SK-N-SH (cell line): ENCODE results near the gene AMPH. TPM values are rescaled to one million over a fixed set of nuclear protein-coding genes. Genes with fewer than 3 reads are reported as not detected.
A peak's percentile ranks its signal among the peaks of the same experiment; 100 is the strongest.

Experiments used
- CTCF ChIA-PET: fragments of 300-600, 350-600 bp; formaldehyde crosslinking; extraction: SDS; loops from one replicate; lab custom pipeline; 2021; lab: Yijun Ruan, JAX
- POLR2A ChIA-PET: fragments of 350-600 bp; sonication (Branson Sonifier 250); formaldehyde crosslinking; extraction: SDS; loops from one replicate; lab custom pipeline; 2020; ENCODE audit warnings: antibody characterized with exemption, inconsistent platforms; lab: Yijun Ruan, JAX
- DNase-seq: peaks from one replicate; pipeline ENCODE4 v3.0.0; 2012
- H2AFZ ChIP-seq: fragments of 200-600 bp; sonication (generic); 2 replicates; pipeline ENCODE4 v1.8.1; 2016; ENCODE audit warnings: antibody characterized with exemption, mild to moderate bottlenecking, low read depth
- H3F3A ChIP-seq: fragments of 200-600 bp; sonication (generic); replicated peaks from 2 replicates; pipeline ENCODE3; 2016; ENCODE audit warnings: antibody characterized with exemption, mild to moderate bottlenecking; ENCODE audit not compliant: insufficient read depth
- H3K27ac ChIP-seq, 2 experiments: fragments of 200-500 bp in 1 of 2; fragments of 200-600 bp in 1 of 2; sonication (Bioruptor generic) in 1 of 2; sonication (generic), shearing (Covaris generic) in 1 of 2; 2 replicates each; pipeline versions ENCODE4 v1.5.1 to v1.6.1; 2014 to 2016; ENCODE audit warnings: low read depth in 2 of 2, inconsistent platforms in 1 of 2, low read length in 1 of 2, mild to moderate bottlenecking in 1 of 2, mixed read lengths in 1 of 2
- H3K27me3 ChIP-seq: fragments of 200-600 bp; sonication (generic), shearing (Covaris generic); 2 replicates; pipeline ENCODE4 v1.6.1; 2016; ENCODE audit warnings: mixed run types; ENCODE audit not compliant: insufficient read depth
- H3K36me3 ChIP-seq, 2 experiments: fragments of 200-500 bp in 1 of 2; fragments of 200-600 bp in 1 of 2; sonication (Bioruptor generic) in 1 of 2; sonication (generic) in 1 of 2; replicated peaks in 1 of 2; 2 replicates each; pipeline versions ENCODE3 to v1.5.1; 2014 to 2016; ENCODE audit warnings: low read length in 1 of 2, mild to moderate bottlenecking in 1 of 2; ENCODE audit not compliant: insufficient read depth in 2 of 2, control insufficient read depth in 1 of 2
- H3K4me1 ChIP-seq, 2 experiments: fragments of 200-500 bp in 1 of 2; fragments of 200-600 bp in 1 of 2; sonication (Bioruptor generic) in 1 of 2; sonication (generic), shearing (Covaris generic) in 1 of 2; 2 replicates each; pipeline versions ENCODE4 v1.5.1 to v1.6.1; 2014 to 2016; ENCODE audit warnings: low read depth in 1 of 2, low read length in 1 of 2, mixed run types in 1 of 2; ENCODE audit not compliant: insufficient read depth in 2 of 2, control insufficient read depth in 1 of 2
- H3K4me2 ChIP-seq: fragments of 200-600 bp; sonication (generic), shearing (Covaris generic); 2 replicates; pipeline ENCODE4 v1.6.1; 2017; ENCODE audit warnings: mixed run types
- H3K4me3 ChIP-seq, 2 experiments: fragments of 200-500 bp in 1 of 2; fragments of 200-600 bp in 1 of 2; sonication (Bioruptor generic) in 1 of 2; sonication (generic), shearing (Covaris generic) in 1 of 2; 2 replicates each; pipeline versions ENCODE4 v1.5.1 to v1.8.1; 2014 to 2016; ENCODE audit warnings: low read depth in 2 of 2, inconsistent platforms in 1 of 2, low read length in 1 of 2, mild to moderate bottlenecking in 1 of 2, mixed read lengths in 1 of 2, moderate library complexity in 1 of 2
- H3K79me2 ChIP-seq: fragments of 200-600 bp; sonication (generic); 2 replicates; pipeline ENCODE4 v1.8.1; 2017; ENCODE audit warnings: mild to moderate bottlenecking; ENCODE audit not compliant: insufficient read depth
- H3K9ac ChIP-seq: fragments of 200-600 bp; sonication (generic); 2 replicates; pipeline ENCODE4 v1.6.1; 2017; ENCODE audit warnings: mixed run types
- H3K9me2 ChIP-seq: fragments of 200-600 bp; sonication (generic); 2 replicates; pipeline ENCODE4 v1.6.1; 2017; ENCODE audit warnings: mixed run types
- H3K9me3 ChIP-seq: fragments of 200-600 bp; sonication (generic); 2 replicates; pipeline ENCODE4 v1.6.1; 2017; ENCODE audit warnings: mixed run types, mild to moderate bottlenecking, moderate library complexity
- H4K20me1 ChIP-seq: fragments of 200-600 bp; sonication (generic); 2 replicates; pipeline ENCODE4 v1.6.1; 2017; ENCODE audit warnings: mild to moderate bottlenecking, mixed run types; ENCODE audit not compliant: insufficient read depth
- CHD2 ChIP-seq: fragments of 150-350 bp; IDR thresholded peaks from 2 replicates; pipeline ENCODE4 v1.6.1; 2018; ENCODE audit warnings: low read length; ENCODE audit not compliant: partially characterized antibody
- EP300 ChIP-seq, 2 experiments: IDR thresholded peaks; 2 replicates each; pipeline versions ENCODE4 v1.4.0 to v1.6.1; 2012; ENCODE audit warnings: borderline replicate concordance in 1 of 2, low read depth in 1 of 2, low read length in 1 of 2
- EZH2phosphoT487 ChIP-seq: fragments of 200-600 bp; sonication (generic); IDR thresholded peaks from 2 replicates; pipeline ENCODE4 v1.6.1; 2017; ENCODE audit warnings: low read depth, mixed run types, mild to moderate bottlenecking, antibody characterized with exemption, moderate library complexity, borderline replicate concordance
- FOSL2 ChIP-seq: IDR thresholded peaks from 2 replicates; pipeline ENCODE4 v1.4.0; 2012; ENCODE audit warnings: low read depth, mild to moderate bottlenecking, moderate library complexity, borderline replicate concordance
- FOXJ3 ChIP-seq: sonication (generic); formaldehyde crosslinking; IDR thresholded peaks from 2 replicates; pipeline ENCODE4 v1.5.1; 2020; ENCODE audit warnings: mild to moderate bottlenecking, missing genetic modification reagents
- GABPA ChIP-seq: IDR thresholded peaks from 2 replicates; pipeline ENCODE4 v1.4.0; 2012; ENCODE audit warnings: low read depth, mild to moderate bottlenecking
- GATA2 ChIP-seq: sonication (generic); formaldehyde crosslinking; IDR thresholded peaks from 2 replicates; pipeline ENCODE4 v1.5.0; 2020; ENCODE audit warnings: mild to moderate bottlenecking, missing genetic modification reagents
- JUND ChIP-seq: IDR thresholded peaks from 2 replicates; pipeline ENCODE4 v1.4.0; 2012
- MEF2A ChIP-seq: IDR thresholded peaks from 2 replicates; pipeline ENCODE4 v1.4.0; 2012; ENCODE audit warnings: low read depth, borderline replicate concordance
- MXI1 ChIP-seq: IDR thresholded peaks from 2 replicates; pipeline ENCODE4 v1.6.1; 2012; ENCODE audit warnings: mild to moderate bottlenecking, low read depth, low read length, improper control_type of control experiment
- NRF1 ChIP-seq: IDR thresholded peaks from 2 replicates; pipeline ENCODE4 v1.6.1; 2012; ENCODE audit warnings: low read depth, mild to moderate bottlenecking, low read length
- POLR2AphosphoS5 ChIP-seq: IDR thresholded peaks from 2 replicates; pipeline ENCODE4 v1.6.1; 2012; ENCODE audit warnings: low read depth, low read length
- RCOR1 ChIP-seq: fragments of 150-350 bp; IDR thresholded peaks from 2 replicates; pipeline ENCODE4 v1.6.1; 2017; ENCODE audit warnings: antibody characterized with exemption, low read length
- RFX5 ChIP-seq: IDR thresholded peaks from 2 replicates; pipeline ENCODE4 v1.6.1; 2012; ENCODE audit warnings: mild to moderate bottlenecking, improper control_type of control experiment, low read length
- RXRA ChIP-seq: IDR thresholded peaks from 2 replicates; pipeline ENCODE4 v1.4.0; 2012; ENCODE audit warnings: low read depth, mild to moderate bottlenecking, borderline replicate concordance
- SMC3 ChIP-seq: IDR thresholded peaks from 2 replicates; pipeline ENCODE4 v1.6.1; 2012; ENCODE audit warnings: low read depth, low read length, improper control_type of control experiment
- TAF1 ChIP-seq: IDR thresholded peaks from 2 replicates; pipeline ENCODE4 v1.6.1; 2012; ENCODE audit warnings: low read depth, mild to moderate bottlenecking, low read length, moderate library complexity, borderline replicate concordance
- TCF12 ChIP-seq: IDR thresholded peaks from 2 replicates; pipeline ENCODE4 v1.4.0; 2012
- YY1 ChIP-seq: IDR thresholded peaks from 2 replicates; pipeline ENCODE4 v1.4.0; 2012; ENCODE audit warnings: low read depth, mild to moderate bottlenecking
- WGBS: methylation state at CpG from one replicate; pipeline ENCODE4 v1.1.6; 2017; ENCODE audit warnings: low lambda C conversion rate; 5-methylcytosine and 5-hydroxymethylcytosine counted together
- polyA plus RNA-seq, 3 experiments: library from polyadenylated mRNA; depleted of rRNA; stranded (reverse); fragments of >200 nt; gene quantifications; 2 replicates each; pipeline ENCODE4 v1.2.3, GENCODE V29; 2012
- TF ChIP-seq, protein P1 (sequence below): fragments of 150-350 bp; IDR thresholded peaks from 2 replicates; pipeline ENCODE4 v1.6.1; 2016; ENCODE audit warnings: mild to moderate bottlenecking, low read depth, low read length
- TF ChIP-seq, protein P2 (sequence below): fragments of 150-350 bp; IDR thresholded peaks from 2 replicates; pipeline ENCODE4 v1.6.1; 2017; ENCODE audit warnings: antibody characterized with exemption, low read length, low read depth, borderline replicate concordance
- TF ChIP-seq, protein P3 (sequence below): IDR thresholded peaks from 2 replicates; pipeline ENCODE4 v1.4.0; 2012; ENCODE audit warnings: low read depth, borderline replicate concordance
- TF ChIP-seq, protein P4 (sequence below): IDR thresholded peaks from 2 replicates; pipeline ENCODE4 v1.6.1; 2012; ENCODE audit warnings: mild to moderate bottlenecking, low read depth, low read length, moderate library complexity
- TF ChIP-seq, protein P5 (sequence below): fragments of 200-600 bp; sonication (generic); IDR thresholded peaks from 2 replicates; pipeline ENCODE4 v1.6.1; 2017; ENCODE audit warnings: antibody characterized with exemption, mild to moderate bottlenecking, moderate library complexity

Gene AMPH
- polyA plus RNA-seq, 1 of the 3 experiments (the other 2 are of a cell fraction): 0.08 TPM

DNA sequence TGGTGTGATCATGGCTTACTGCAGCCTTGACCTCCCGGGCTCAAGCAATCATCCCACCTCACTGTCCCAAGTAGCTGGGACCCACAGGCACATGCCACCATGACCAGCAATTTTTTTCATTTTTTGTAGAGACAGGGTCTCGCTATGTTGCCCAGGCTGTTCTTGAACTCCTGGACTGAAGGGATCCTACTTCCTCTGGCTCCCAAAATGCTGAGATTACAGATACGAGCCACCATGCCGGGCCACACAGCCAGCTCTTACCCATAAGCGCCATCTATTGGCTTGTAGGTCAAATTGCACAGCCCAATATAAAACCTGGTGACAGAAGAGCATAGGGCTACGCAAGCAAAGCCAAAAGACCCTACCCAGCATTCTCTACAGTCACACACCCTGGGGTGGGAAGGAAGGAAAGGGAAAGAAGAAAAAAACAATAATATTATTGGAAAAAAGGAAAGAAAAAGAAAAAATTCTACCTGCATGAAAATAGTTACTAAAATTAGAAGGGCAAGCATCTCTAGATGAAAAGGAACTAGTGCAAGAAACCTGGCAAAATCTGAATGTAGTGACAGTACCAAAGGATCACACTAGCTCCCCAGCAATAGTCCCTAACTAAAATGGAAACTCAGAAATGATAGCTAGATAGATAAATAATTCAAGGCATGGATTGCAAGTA lies 29.4 kb upstream of the AMPH start:
- H3K27ac ChIP-seq: no peak overlapping the region
- no peaks in the 10 kb centered on the region for H3F3A ChIP-seq
- no peaks in the 10 kb centered on the region for H3K4me1 ChIP-seq
- no peaks in the 10 kb centered on the region for H3K9me3 ChIP-seq
- H3K79me2 ChIP-seq: no peaks in the 10 kb centered on the region
- H4K20me1 ChIP-seq: no peaks in the 10 kb centered on the region
- WGBS: 13% methylated on average over 6 of the region's 6 CpGs
- ChIA-PET POLR2A (no interaction called here), CTCF (interaction anchor here (0.6 to 3.4 kb wide), 33 partner anchors 9 to 582 kb away, joined by 3 to 30 read pairs (median 4); partner anchors contain the start of gene AMPH)
- no peak overlapping the region for H3K4me2 ChIP-seq
- no peaks in the 10 kb centered on the region for H3K27me3 ChIP-seq
- peak; percentile 61 for DNase-seq
- peak overlapping the region in 1 of 2 experiments; percentile 10; a peak in 1 of 4 replicates for H3K4me3 ChIP-seq
- H3K9ac ChIP-seq: no peak overlapping the region
- no peaks in the 10 kb centered on the region for H3K9me2 ChIP-seq
- no peaks in the 10 kb centered on the region for H3K36me3 ChIP-seq
- no peak overlapping the region; the same call in 1 of the 2 replicates for H2AFZ ChIP-seq
- no peak for TF ChIP-seq EP300 (IDR thresholded peaks at IDR 0.05; ENCODE audit: borderline replicate concordance in 1 of 2, low read depth in 1 of 2, low read length in 1 of 2)
- TF ChIP-seq, protein P1, sequence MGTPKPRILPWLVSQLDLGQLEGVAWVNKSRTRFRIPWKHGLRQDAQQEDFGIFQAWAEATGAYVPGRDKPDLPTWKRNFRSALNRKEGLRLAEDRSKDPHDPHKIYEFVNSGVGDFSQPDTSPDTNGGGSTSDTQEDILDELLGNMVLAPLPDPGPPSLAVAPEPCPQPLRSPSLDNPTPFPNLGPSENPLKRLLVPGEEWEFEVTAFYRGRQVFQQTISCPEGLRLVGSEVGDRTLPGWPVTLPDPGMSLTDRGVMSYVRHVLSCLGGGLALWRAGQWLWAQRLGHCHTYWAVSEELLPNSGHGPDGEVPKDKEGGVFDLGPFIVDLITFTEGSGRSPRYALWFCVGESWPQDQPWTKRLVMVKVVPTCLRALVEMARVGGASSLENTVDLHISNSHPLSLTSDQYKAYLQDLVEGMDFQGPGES: no peak
- no peak for TF ChIP-seq FOSL2
- TF ChIP-seq, protein P2, sequence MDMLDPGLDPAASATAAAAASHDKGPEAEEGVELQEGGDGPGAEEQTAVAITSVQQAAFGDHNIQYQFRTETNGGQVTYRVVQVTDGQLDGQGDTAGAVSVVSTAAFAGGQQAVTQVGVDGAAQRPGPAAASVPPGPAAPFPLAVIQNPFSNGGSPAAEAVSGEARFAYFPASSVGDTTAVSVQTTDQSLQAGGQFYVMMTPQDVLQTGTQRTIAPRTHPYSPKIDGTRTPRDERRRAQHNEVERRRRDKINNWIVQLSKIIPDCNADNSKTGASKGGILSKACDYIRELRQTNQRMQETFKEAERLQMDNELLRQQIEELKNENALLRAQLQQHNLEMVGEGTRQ: no peak
- TF ChIP-seq YY1: no peak
- no peak for TF ChIP-seq NRF1
- no peak for TF ChIP-seq TAF1
- TF ChIP-seq FOXJ3 (CRISPR knock-in tag): no peak
- TF ChIP-seq MXI1: no peak
- no peak for TF ChIP-seq GATA2 (CRISPR knock-in tag)
- TF ChIP-seq RCOR1: no peak
- TF ChIP-seq TCF12: no peak
- TF ChIP-seq EZH2phosphoT487: no peak
- no peak for TF ChIP-seq CHD2
- TF ChIP-seq, protein P3, sequence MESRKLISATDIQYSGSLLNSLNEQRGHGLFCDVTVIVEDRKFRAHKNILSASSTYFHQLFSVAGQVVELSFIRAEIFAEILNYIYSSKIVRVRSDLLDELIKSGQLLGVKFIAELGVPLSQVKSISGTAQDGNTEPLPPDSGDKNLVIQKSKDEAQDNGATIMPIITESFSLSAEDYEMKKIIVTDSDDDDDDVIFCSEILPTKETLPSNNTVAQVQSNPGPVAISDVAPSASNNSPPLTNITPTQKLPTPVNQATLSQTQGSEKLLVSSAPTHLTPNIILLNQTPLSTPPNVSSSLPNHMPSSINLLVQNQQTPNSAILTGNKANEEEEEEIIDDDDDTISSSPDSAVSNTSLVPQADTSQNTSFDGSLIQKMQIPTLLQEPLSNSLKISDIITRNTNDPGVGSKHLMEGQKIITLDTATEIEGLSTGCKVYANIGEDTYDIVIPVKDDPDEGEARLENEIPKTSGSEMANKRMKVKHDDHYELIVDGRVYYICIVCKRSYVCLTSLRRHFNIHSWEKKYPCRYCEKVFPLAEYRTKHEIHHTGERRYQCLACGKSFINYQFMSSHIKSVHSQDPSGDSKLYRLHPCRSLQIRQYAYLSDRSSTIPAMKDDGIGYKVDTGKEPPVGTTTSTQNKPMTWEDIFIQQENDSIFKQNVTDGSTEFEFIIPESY: no peak
- TF ChIP-seq RFX5: 0 out of 2 replicates have a peak, but pooled peaks have one; percentile 36
- TF ChIP-seq RXRA: no peak
- TF ChIP-seq JUND: no peak
- no peak for TF ChIP-seq MEF2A
- TF ChIP-seq, protein P4, sequence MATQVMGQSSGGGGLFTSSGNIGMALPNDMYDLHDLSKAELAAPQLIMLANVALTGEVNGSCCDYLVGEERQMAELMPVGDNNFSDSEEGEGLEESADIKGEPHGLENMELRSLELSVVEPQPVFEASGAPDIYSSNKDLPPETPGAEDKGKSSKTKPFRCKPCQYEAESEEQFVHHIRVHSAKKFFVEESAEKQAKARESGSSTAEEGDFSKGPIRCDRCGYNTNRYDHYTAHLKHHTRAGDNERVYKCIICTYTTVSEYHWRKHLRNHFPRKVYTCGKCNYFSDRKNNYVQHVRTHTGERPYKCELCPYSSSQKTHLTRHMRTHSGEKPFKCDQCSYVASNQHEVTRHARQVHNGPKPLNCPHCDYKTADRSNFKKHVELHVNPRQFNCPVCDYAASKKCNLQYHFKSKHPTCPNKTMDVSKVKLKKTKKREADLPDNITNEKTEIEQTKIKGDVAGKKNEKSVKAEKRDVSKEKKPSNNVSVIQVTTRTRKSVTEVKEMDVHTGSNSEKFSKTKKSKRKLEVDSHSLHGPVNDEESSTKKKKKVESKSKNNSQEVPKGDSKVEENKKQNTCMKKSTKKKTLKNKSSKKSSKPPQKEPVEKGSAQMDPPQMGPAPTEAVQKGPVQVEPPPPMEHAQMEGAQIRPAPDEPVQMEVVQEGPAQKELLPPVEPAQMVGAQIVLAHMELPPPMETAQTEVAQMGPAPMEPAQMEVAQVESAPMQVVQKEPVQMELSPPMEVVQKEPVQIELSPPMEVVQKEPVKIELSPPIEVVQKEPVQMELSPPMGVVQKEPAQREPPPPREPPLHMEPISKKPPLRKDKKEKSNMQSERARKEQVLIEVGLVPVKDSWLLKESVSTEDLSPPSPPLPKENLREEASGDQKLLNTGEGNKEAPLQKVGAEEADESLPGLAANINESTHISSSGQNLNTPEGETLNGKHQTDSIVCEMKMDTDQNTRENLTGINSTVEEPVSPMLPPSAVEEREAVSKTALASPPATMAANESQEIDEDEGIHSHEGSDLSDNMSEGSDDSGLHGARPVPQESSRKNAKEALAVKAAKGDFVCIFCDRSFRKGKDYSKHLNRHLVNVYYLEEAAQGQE: no peak
- no peak for TF ChIP-seq GABPA
- no peak for TF ChIP-seq POLR2AphosphoS5
- TF ChIP-seq, protein P5, sequence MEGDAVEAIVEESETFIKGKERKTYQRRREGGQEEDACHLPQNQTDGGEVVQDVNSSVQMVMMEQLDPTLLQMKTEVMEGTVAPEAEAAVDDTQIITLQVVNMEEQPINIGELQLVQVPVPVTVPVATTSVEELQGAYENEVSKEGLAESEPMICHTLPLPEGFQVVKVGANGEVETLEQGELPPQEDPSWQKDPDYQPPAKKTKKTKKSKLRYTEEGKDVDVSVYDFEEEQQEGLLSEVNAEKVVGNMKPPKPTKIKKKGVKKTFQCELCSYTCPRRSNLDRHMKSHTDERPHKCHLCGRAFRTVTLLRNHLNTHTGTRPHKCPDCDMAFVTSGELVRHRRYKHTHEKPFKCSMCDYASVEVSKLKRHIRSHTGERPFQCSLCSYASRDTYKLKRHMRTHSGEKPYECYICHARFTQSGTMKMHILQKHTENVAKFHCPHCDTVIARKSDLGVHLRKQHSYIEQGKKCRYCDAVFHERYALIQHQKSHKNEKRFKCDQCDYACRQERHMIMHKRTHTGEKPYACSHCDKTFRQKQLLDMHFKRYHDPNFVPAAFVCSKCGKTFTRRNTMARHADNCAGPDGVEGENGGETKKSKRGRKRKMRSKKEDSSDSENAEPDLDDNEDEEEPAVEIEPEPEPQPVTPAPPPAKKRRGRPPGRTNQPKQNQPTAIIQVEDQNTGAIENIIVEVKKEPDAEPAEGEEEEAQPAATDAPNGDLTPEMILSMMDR: peak; percentile 93
- peak; percentile 47; the same call in 1 of the 2 replicates for TF ChIP-seq SMC3
